Prostate gland (tissue), 2 donors: ENCODE measurements around the gene LSM6. TPM values are rescaled to one million over a fixed set of nuclear protein-coding genes. Genes with fewer than 3 reads are reported as not detected.

ENCODE experiments used
- DNase-seq: peaks from one replicate; pipeline ENCODE4 v3.0.0-alpha.2; 2019; ENCODE audit warnings: low spot score
- H3K27ac ChIP-seq, 2 donors: fragments of 200-600 bp; sonication (generic); 2 replicates each; pipeline ENCODE4 v1.5.1; 2017 to 2019
- H3K27me3 ChIP-seq: fragments of 200-600 bp; sonication (generic); replicated peaks from 2 replicates; pipeline ENCODE4 v1.5.1; 2019; ENCODE audit not compliant: insufficient read depth
- H3K36me3 ChIP-seq, 2 donors: fragments of 200-600 bp; sonication (generic); 1 replicate in 1 of 2; 2 replicates in 1 of 2; pipeline versions ENCODE4 v1.5.1 to v1.8.1; 2017 to 2019
- H3K4me1 ChIP-seq: fragments of 200-600 bp; sonication (generic); replicated peaks from 2 replicates; pipeline ENCODE4 v1.5.1; 2019
- H3K4me3 ChIP-seq, 2 donors: fragments of 200-600 bp; sonication (generic); 2 replicates each; pipeline ENCODE4 v1.5.1; 2017 to 2019
- H3K9me3 ChIP-seq: fragments of 200-600 bp; sonication (generic); 2 replicates; pipeline ENCODE4 v1.5.1; 2017
- CTCF ChIP-seq, 4 experiments: fragments of 200-600 bp in 2 of 4; fragments of 450-650 bp in 2 of 4; sonication (generic) in 2 of 4; IDR thresholded peaks; 1 replicate in 3 of 4; 2 replicates in 1 of 4; pipeline ENCODE4 v1.5.1; 2016 to 2019; ENCODE audit warnings: antibody characterized with exemption in 4 of 4, mild to moderate bottlenecking in 2 of 4, moderate library complexity in 2 of 4
- POLR2A ChIP-seq: fragments of 450-650 bp; IDR thresholded peaks from one replicate; pipeline ENCODE4 v1.6.1; 2016; ENCODE audit warnings: antibody characterized with exemption, mild to moderate bottlenecking
- POLR2AphosphoS5 ChIP-seq: sonication (generic); formaldehyde crosslinking; IDR thresholded peaks from one replicate; pipeline ENCODE4 v1.6.1; 2017; ENCODE audit warnings: antibody characterized with exemption
- WGBS: methylation state at CpG from one replicate; pipeline ENCODE4 v1.1.5; 2018; 5-methylcytosine and 5-hydroxymethylcytosine counted together
- intact Hi-C: fragments of 100-400 bp; cut with DNase I; formaldehyde crosslinking; loops from one replicate; pipeline ENCODE4 v1.14.2; 2022
- total RNA-seq, 2 donors: library from RNA; depleted of rRNA; stranded (reverse); fragments of >200 nt; gene quantifications; one replicate each; pipeline ENCODE4 v1.1.0, GENCODE V29; 2016

The LSM6 gene
- total RNA-seq = 10 to 100 TPM; 30.2 to 93.8 TPM

- Histone ChIP-seq H3K36me3 (no peaks in the 10 kb centered on the region), H3K9me3 (no peaks in the 10 kb centered on the region), H3K27me3 (no peaks in the 10 kb centered on the region), H3K4me3 (peak within 1 kb of the TSS; percentile 58 to 83), H3K27ac (peak within 1 kb of the TSS; percentile 78 to 90), H3K4me1 (peaks cover 2% of the 10 kb centered on the region)
- intact Hi-C loops = no loop called here
- DNase-seq = peak; percentile 90
- TF ChIP-seq CTCF (IDR thresholded peaks at IDR 0.05) = peak in 2 of 4 experiments; percentile 12 to 21
- TF ChIP-seq POLR2AphosphoS5 = peak; percentile 93
- TF ChIP-seq POLR2A = peak; percentile 47
- WGBS = under 1% methylated on average over 75 of the region's 75 CpGs
Observed at GRCh38 chr4:146175541-146176453, at the start of gene LSM6. Gene LSM6 (plus strand): TSS chr4:146175718. CDS start chr4:146182922, 7,204 bp downstream.

GRCh38 chr4:146132445-146132844, 43.1 kb upstream of the LSM6 start:
- Histone ChIP-seq H3K9me3 (no peaks in the 10 kb centered on the region), H3K4me3 (no peak overlapping the region), H3K27me3 (no peaks in the 10 kb centered on the region), H3K4me1 (peaks cover 9% of the 10 kb centered on the region), H3K36me3 (no peaks in the 10 kb centered on the region), H3K27ac (no peak overlapping the region)
- TF ChIP-seq POLR2AphosphoS5 (no peak), CTCF (IDR thresholded peaks at IDR 0.05) (no peak)
- intact Hi-C loops = no loop called here
- WGBS = 96% methylated on average over 7 of the region's 7 CpGs
- no peak for DNase-seq

- Histone ChIP-seq H3K27ac (peak overlapping the region; percentile 35 to 46), H3K4me1 (peaks cover 9% of the 10 kb centered on the region), H3K27me3 (no peaks in the 10 kb centered on the region), H3K4me3 (no peak overlapping the region), H3K9me3 (no peaks in the 10 kb centered on the region), H3K36me3 (no peaks in the 10 kb centered on the region)
- WGBS = 24% methylated on average over 8 of the region's 8 CpGs
- TF ChIP-seq POLR2AphosphoS5 (peak; percentile 94), CTCF (IDR thresholded peaks at IDR 0.05) (no peak)
- peak; percentile 92 for DNase-seq
- intact Hi-C loops = no loop called here
Observed at GRCh38 chr4:146134761-146135445, 40.6 kb upstream of the LSM6 start.

GRCh38 chr4:146135941-146136340, 39.6 kb upstream of the LSM6 start:
- Histone ChIP-seq H3K27me3 (no peaks in the 10 kb centered on the region), H3K4me3 (no peak overlapping the region), H3K4me1 (peaks cover 9% of the 10 kb centered on the region), H3K9me3 (no peaks in the 10 kb centered on the region), H3K27ac (no peak overlapping the region), H3K36me3 (no peaks in the 10 kb centered on the region)
- intact Hi-C loops = no loop called here
- WGBS = 96% methylated on average over 2 of the region's 2 CpGs
- DNase-seq = no peak
- TF ChIP-seq CTCF (IDR thresholded peaks at IDR 0.05) = no peak
- TF ChIP-seq POLR2A = no peak
- no peak for TF ChIP-seq POLR2AphosphoS5
